Ectodermal cell (in vitro differentiated cells): Measurements from ENCODE around the gene MCCD1.

Experiments
- H3K27ac ChIP-seq: 2 replicates; pipeline ENCODE4 v1.7.0; 2013; ENCODE audit warnings: mild to moderate bottlenecking, low read depth, low read length; ENCODE audit not compliant: insufficient read depth, poor library complexity, severe bottlenecking
- H3K27me3 ChIP-seq: 2 replicates; pipeline ENCODE4 v1.7.0; 2013; ENCODE audit warnings: mild to moderate bottlenecking, low read length; ENCODE audit not compliant: insufficient read depth, control insufficient read depth, poor library complexity, severe bottlenecking
- H3K36me3 ChIP-seq: one replicate; pipeline ENCODE4 v1.7.0; 2013; ENCODE audit warnings: low read length; ENCODE audit not compliant: control insufficient read depth, insufficient read depth
- H3K4me1 ChIP-seq: one replicate; pipeline ENCODE4 v1.7.0; 2013; ENCODE audit warnings: low read length; ENCODE audit not compliant: control insufficient read depth, insufficient read depth
- H3K4me3 ChIP-seq: 2 replicates; pipeline ENCODE4 v1.7.0; 2013; ENCODE audit warnings: low read depth, low read length, control low read depth; ENCODE audit not compliant: insufficient read depth
- H3K9me3 ChIP-seq: 2 replicates; pipeline ENCODE4 v1.7.0; 2013; ENCODE audit warnings: mild to moderate bottlenecking, low read length, moderate library complexity; ENCODE audit not compliant: control insufficient read depth
- WGBS, 2 experiments: methylation state at CpG; one replicate each; pipeline ENCODE4 v1.1.7; 2013; ENCODE audit warnings: missing lambda C conversion rate in 2 of 2; 5-methylcytosine and 5-hydroxymethylcytosine counted together

MCCD1 gene

DNA sequence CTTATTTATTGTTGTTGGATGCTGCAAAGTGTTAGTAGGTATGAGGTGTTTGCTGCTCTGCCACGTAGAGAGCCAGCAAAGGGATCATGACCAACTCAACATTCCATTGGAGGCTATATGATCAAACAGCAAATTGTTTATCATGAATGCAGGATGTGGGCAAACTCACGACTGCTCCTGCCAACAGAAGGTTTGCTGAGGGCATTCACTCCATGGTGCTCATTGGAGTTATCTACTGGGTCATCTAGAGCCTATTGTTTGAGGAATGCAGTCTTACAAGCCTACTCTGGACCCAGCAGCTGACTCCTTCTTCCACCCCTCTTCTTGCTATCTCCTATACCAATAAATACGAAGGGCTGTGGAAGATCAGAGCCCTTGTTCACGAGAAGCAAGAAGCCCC, 18.8 kb upstream of the MCCD1 start:
- Histone ChIP-seq H3K9me3 (no peaks in the 10 kb centered on the region), H3K27ac (no peak overlapping the region), H3K4me3 (no peak overlapping the region), H3K36me3 (no peaks in the 10 kb centered on the region), H3K27me3 (no peaks in the 10 kb centered on the region), H3K4me1 (no peaks in the 10 kb centered on the region)
- WGBS, 2 experiments, result 83 to 93% methylated on average over 4 of the region's 4 CpGs

- 90 to 91% methylated on average over 5 of the region's 5 CpGs for WGBS, 2 experiments
- no peak overlapping the region for H3K4me3 ChIP-seq
- H3K9me3 ChIP-seq, result no peaks in the 10 kb centered on the region
- H3K4me1 ChIP-seq, result no peaks in the 10 kb centered on the region
- H3K27ac ChIP-seq, result no peak overlapping the region
- H3K27me3 ChIP-seq, result no peaks in the 10 kb centered on the region
- H3K36me3 ChIP-seq, result no peaks in the 10 kb centered on the region
Measured at GRCh38 chr6:31513456-31514165, 15.2 kb upstream of the MCCD1 start.

DNA sequence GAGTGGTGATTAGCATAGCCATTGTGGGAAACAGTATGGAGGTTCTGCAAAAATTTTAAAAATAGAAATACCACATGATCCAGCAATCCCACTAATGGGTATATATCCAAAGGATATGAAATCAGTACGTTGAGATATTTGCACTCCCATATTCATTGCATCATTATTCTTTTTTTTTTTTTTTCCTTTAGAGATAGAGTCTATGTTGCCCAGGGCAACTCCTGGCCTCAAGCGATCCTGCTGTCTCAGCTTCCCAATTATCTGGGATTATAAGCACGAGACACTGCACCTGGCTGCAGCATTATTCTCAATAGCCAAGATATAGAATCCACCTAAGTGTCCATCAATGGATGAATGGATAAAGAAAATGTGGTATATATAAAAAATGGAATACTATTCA, 6.9 kb upstream of the MCCD1 start:
- no peak overlapping the region for H3K27ac ChIP-seq
- H3K4me1 ChIP-seq, result no peaks in the 10 kb centered on the region
- no peaks in the 10 kb centered on the region for H3K27me3 ChIP-seq
- no peak overlapping the region for H3K4me3 ChIP-seq
- WGBS, 2 experiments, result 84 to 92% methylated on average over 3 of the region's 3 CpGs
- no peaks in the 10 kb centered on the region for H3K9me3 ChIP-seq
- H3K36me3 ChIP-seq, result no peaks in the 10 kb centered on the region

GRCh38 chr6:31525553-31525931, 3.2 kb upstream of the MCCD1 start:
- H3K36me3 ChIP-seq, result peaks cover 5% of the 10 kb centered on the region
- H3K27me3 ChIP-seq, result no peaks in the 10 kb centered on the region
- 84 to 85% methylated on average over 5 to 7 of the region's 8 CpGs for WGBS, 2 experiments
- H3K4me1 ChIP-seq, result no peaks in the 10 kb centered on the region
- H3K27ac ChIP-seq, result no peak overlapping the region
- no peak overlapping the region for H3K4me3 ChIP-seq
- H3K9me3 ChIP-seq, result no peaks in the 10 kb centered on the region

GRCh38 chr6:31525932-31526591, 2.7 kb upstream of the MCCD1 start:
- no peaks in the 10 kb centered on the region for H3K9me3 ChIP-seq
- WGBS, 2 experiments, result 92 to 97% methylated on average over 4 of the region's 4 CpGs
- no peaks in the 10 kb centered on the region for H3K4me1 ChIP-seq
- peaks cover 7% of the 10 kb centered on the region for H3K36me3 ChIP-seq
- no peak overlapping the region for H3K27ac ChIP-seq
- H3K4me3 ChIP-seq, result no peak overlapping the region
- no peaks in the 10 kb centered on the region for H3K27me3 ChIP-seq

DNA sequence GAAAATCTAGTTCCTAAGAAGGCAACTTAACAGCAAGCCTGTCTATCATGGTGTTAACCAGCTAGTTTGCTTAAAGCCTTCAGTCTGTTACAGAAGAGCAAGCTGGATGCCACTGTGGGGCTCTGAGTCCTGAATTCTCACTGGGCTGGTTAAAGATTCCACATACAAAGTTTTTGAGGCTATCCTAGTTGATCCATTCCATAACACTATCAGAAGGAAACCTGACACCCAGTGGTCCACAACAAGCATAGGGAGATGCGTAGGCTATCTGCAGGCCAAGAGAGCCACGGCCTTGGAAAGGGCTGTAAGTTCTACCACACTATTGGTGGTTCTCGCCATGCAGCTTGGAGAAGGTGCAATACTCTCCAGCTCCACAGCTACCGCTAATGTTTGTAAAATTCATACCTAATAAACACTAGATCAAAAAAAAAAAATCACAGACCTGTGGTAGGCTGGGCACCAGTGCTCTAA, 420 bp upstream of the MCCD1 start:
- 87 to 92% methylated on average over 4 of the region's 4 CpGs for WGBS, 2 experiments
- H3K4me1 ChIP-seq, result no peaks in the 10 kb centered on the region

GRCh38 chr6:31529329-31530150, 778 bp downstream of the MCCD1 start:
- no peak overlapping the region for H3K4me3 ChIP-seq
- 81% methylated on average over 12 of the region's 12 CpGs for WGBS, 2 experiments
- no peaks in the 10 kb centered on the region for H3K9me3 ChIP-seq
- H3K36me3 ChIP-seq, result peaks cover 29% of the 10 kb centered on the region
- H3K4me1 ChIP-seq, result no peaks in the 10 kb centered on the region
- H3K27me3 ChIP-seq, result no peaks in the 10 kb centered on the region
- H3K27ac ChIP-seq, result peak overlapping the region; percentile 33

More for the DNA sequence above, 420 bp upstream of the MCCD1 start:
- H3K36me3 ChIP-seq, result peaks cover 18% of the 10 kb centered on the region
- H3K27me3 ChIP-seq, result no peaks in the 10 kb centered on the region
- no peak overlapping the region for H3K4me3 ChIP-seq
- H3K9me3 ChIP-seq, result no peaks in the 10 kb centered on the region
- H3K27ac ChIP-seq, result no peak overlapping the region

DNA sequence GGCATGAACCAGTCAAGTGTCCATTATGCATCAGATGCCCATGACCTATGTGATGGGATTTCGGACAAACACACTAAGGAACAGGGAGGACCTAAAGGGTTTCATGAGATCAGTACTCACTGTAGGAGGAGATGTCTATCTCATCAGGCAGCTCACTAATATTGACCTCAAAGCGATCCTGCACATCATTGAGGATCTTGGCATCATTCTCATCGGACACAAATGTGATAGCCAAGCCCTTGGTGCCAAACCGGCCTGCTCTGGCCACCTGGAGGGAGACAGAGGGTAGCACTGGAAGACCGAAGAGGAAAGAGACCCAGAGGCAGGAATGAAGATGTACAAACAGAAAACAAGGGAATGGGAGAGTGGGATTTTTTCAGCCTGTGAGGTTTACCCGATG, 1.9 kb downstream of the MCCD1 start:
- H3K9me3 ChIP-seq, result no peaks in the 10 kb centered on the region
- H3K36me3 ChIP-seq, result peaks cover 41% of the 10 kb centered on the region
- no peak overlapping the region for H3K27ac ChIP-seq
- 93 to 95% methylated on average over 6 of the region's 6 CpGs for WGBS, 2 experiments
- no peaks in the 10 kb centered on the region for H3K4me1 ChIP-seq
- H3K27me3 ChIP-seq, result no peaks in the 10 kb centered on the region
- no peak overlapping the region for H3K4me3 ChIP-seq

DNA sequence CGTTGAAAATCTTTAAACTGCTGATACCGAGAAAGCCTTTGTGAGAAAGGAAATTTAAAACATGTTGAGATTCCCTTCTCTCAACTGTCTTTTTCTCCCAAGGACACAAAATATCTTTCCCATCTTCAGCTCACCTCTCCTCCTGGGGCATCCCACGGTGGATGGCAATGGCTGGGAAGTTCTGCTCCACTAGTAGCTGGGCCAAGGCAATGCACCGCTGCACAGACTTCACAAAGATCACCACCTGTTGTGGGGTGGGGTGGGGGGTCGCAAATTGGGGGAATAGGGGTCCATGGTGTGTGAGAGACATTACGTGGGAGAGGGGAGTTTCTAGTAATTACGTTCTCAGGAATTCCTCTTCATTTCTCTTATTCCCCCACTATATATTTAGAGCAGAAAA, 2.4 kb downstream of the MCCD1 start:
- Histone ChIP-seq H3K4me1 (no peaks in the 10 kb centered on the region), H3K27ac (no peak overlapping the region), H3K4me3 (no peak overlapping the region), H3K9me3 (no peaks in the 10 kb centered on the region), H3K27me3 (no peaks in the 10 kb centered on the region), H3K36me3 (peaks cover 45% of the 10 kb centered on the region)
- 89 to 98% methylated on average over 5 to 7 of the region's 7 CpGs for WGBS, 2 experiments
